Activated effector memory CD4-positive, alpha-beta T cell treated with anti-CD3 and anti-CD28 coated beads, Interleukin-2, amount 50 U/mL, for 16 hours (primary cell): Measurements from ENCODE around the gene PBX4.
"Not testable (repeated sequence)": the region's sequence is repeated elsewhere in the genome, so short reads cannot be mapped to it uniquely, and the experiment has no call there.

Experiments
- DNase-seq: peaks from one replicate; pipeline ENCODE4 v3.0.0-alpha.2; 2020

Gene PBX4

DNA sequence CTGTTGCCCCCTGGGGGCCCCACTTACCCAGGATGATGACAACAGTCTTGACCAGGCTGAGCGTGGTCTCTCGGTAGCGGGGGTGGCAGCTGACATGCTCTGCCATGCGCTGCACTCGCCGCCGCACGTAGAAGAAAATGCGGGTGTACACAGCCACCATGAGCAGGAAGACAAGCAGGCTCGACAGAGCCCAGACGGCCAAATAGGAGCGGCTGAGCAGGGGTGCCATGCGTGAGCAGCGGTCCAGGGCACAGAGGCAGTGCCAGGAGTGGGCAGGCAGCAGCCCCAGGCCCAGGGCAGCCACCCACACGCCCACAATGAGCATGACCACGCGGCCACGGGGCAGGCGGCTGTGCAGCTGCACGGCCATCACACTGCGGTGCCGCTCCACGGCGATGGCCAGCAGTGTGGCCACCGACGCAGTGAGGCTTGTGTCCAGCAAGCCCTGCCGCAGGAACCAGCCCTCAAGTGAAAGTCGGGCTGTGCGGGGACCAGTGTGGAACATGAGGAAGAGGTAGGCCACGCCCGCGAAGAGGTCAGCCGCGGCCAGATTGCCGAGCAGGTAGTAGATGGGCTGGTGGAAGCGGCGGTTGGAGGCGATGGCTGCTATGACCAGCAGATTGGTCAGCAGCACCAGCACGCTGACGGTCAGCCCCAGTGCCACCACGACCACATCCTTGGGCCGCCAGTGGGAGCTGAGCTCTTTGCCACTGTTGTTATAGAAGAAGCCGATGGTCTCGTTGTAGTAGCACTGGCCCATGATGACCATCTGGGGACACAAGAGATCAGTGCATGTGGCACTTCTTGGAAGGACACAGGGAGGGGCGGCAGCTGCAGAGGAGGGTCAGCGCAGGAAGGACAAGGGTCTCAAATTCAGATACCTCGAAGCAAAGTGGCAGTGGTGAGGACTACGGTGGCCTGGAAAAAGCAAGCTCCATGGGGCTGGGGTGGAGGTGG is 8.3 kb upstream of the PBX4 start:
- no peak for DNase-seq

DNA sequence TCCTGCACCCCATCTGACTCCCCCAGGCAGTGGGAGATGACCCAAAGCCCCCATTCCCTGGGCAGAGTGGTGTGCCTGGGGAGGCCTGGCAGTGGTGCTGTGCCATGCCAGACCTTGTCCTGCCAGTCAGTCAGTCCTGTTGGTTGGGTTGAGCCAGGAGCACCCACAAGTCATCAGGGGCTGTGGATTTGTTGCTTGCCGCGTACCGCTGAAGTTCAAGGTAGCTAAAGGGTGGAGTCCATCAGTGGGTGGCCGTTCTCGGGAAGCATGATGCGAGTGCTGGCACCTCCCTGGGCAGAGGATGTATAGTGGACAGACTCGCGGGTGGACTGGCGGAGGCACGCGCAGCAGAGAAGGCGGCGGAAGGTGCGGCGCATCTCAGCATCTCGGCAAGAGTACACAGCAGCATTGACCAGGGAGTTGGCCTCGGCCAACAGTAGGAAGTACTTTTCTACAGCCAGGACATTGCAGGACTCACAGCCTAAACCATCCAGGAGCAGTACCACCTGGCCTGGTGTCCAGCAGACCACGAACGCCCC is 5.6 kb upstream of the PBX4 start:
- no peak for DNase-seq

DNA sequence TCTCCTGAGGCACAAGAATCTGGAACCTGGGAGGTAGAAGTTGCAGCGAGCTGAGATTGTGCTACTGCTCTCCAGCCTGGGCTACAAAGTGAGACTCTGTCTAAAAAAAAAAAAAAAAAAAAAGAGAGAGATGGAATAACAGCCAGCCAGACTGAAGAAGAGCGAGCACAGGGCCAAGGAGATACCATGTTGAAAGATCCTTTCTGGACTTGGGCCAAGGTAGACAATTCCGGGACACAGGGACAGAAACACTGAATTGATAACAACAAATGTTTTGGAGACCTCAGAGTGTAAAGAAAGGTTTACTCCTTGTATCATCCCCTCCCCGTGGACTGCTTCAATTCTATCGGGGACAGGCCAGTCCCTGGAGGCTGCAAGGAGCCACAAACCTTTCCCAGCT is 4.9 kb upstream of the PBX4 start:
- no peak for DNase-seq

DNA sequence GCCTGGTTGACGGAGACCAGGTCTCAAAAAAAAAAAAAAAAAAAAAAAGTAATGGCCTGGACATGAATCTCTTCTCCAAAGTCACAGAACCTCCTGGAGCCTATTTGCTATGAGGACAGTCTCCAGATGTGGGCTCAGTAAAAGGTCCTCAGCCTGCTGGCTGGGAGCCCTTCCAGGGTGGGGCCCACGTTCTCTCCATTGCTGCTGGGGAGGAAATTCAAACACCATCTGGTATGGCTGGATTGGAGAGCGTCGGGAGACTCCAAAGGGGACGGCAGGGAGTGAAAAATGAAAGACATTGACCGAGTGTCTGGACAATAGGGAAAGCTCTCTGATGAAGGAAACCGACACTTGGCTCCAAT is 1.3 kb upstream of the PBX4 start:
- DNase-seq: no peak

DNA sequence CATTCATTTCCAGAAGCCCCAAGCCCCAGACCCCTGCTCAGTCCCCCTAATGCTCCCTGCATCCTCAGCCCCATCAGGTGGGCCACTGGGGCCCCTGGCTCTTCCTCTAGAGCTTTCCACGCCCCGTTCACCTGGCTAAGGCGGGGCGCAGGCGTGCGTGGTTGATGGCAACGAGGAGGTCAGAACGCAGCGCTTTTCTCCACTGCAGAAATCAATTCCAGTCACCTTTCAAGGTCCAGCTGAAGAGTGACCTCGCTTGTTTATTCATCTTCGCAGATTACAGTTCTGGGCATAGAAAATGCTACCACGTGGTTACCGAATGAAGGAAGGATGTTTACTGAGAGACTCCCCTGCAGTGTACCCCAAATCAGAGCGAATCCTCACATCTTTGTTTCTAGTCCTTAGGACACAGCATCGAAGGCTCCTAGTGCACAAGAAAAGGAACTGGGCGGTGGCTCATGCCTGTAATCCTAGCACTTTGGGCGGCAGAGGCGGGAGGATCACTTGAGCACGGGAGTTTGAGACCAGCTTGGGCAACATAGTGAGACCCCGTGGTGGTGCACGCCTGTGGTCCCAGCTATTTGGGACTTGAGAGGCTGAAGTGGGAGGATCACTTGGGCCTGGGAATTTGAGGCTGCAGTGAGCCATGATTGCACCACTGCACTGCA is 828 bp upstream of the PBX4 start:
- no peak for DNase-seq

DNA sequence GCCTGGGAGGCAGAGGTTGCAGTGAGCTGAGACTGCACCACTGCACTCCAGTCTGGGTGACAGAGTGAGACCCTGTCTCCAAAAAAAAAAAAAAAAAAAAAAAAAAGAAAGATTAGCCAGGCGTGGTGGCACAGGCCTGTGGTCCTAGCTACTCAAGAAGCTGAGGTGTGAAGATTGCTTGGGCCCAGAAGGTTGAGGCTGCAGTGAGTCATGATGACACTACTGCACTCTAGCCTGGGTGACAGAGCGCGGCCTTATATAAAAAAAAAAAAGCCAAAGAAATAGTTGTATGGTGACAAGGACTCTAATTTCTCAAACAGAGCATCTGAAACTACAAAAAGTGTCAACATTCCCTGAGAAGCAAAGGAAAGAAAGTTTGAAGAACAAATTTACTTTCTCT is 3.4 kb downstream of the PBX4 start:
- peak; percentile 74 for DNase-seq

DNA sequence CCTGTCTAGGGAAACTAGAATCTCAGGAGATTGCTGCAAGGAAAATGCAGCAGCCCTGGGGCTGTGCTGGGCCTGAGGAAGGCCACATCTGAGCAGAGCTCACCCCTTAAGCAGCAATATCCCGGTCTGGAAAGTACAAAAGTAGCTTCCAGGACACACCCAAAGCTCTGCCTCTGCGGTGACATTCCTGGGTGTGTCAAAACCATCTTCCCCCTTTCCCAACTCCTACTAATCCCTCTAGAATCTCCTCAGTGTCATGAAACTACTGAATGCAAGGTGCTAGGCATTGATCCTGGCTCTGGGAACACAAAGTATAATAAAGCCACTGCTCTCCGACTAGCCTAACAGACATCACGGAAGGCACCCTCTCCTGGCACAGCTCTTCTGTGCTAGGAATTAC is 5.0 kb downstream of the PBX4 start:
- DNase-seq: no peak

DNA sequence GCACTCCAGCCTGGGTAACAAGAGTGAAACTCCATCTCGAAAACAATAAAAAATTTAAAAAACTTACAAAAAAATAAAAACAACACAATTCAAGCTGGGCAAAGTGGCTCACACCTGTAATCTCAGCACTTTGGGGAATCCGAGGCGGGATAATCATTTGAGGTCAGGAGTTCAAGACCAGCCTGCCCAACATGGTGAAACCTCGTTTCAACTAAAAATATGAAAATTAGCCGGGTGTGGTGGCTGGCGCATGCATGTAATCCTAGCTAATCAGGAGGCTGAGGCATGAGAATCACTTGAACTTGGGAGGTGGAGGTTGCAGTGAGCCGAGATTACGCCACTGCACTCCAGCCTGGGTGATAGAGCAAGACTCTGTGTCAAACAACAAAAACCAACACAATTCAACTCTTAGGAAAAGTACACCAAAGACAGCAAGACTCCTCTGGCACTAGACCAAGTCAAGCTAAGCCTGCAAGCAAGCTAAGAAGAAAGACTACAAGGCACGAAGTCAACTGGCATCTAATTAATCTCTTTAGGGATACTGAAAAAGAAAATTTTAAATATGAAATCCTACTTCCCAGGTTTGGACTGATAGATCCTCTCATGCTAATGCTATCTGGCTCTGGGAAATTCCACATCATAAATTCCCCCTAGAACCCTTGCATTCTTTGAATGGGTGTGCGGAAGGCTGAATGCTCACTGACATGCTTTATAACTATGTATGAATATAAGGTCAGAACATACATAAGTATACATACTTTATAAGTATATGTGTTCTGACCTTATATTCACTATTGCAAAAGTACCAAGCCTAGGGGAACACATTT is 7.9 kb downstream of the PBX4 start:
- DNase-seq: no peak

DNA sequence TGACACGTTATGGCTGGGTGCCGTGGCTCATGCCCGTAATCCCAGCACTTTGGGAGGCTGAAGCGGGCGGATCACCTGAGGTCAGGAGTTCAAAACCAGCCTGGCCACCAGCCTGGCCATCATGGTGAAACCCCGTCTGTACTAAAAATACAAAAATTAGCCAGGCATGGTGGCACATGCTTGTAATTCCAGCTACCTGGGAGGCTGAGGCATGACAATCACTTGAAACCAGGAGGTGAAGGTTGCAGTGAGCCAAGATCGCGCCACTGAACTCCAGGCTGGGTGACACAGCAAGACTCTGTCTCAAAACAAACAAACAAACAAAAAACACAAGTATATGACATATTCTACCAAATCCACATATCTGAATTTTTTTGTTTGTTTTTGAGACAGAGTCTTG is 11.8 kb downstream of the PBX4 start:
- not testable (repeated sequence) for DNase-seq

DNA sequence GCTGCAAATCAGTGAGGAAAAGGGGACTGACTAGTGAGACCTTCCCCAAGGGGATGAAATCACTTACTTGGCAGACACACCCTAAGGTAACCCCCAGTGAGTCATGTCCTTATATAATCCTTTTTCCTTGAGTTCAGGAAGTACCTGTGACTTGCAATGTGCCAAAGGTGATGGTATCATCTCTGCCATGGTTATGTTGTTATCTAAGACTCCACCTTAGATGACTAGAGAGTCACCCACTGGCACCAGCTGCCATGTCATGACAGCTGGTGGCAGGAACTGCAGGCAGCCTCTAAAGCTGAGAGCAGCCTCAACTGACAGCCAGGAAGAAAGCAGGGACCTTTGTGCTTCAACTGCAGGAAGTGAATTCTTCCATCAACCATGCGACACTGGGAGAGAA is 12.5 kb downstream of the PBX4 start:
- DNase-seq: peak; percentile 80

DNA sequence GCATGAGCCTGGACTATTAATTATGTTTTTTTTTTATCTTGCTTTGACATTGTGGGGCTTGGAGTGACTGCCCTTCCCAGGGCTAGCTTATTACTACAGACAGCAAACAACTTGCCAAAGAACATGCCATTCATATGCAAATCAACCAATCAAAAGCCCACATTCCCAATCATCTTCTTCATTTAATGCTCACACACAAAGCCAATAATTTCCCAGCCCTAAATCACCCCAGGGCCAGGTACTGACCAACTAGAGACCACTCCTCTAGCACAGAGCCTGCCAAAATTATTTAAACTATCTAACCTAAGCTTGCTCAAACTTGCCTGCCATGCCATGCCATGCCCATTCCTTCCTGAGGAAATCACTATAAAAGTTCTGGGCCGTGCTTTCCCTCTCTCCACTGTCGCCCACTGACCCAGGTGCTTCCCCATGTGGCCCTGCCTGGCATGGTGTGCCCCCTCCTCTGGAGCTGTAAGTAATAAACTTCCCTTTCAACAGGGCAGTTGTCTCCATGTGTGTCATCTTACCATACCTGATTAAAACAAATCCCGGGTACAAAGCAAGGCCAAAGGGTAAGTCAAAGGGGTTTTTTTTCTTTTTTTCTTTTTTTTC is 15.7 kb downstream of the PBX4 start:
- no peak for DNase-seq

DNA sequence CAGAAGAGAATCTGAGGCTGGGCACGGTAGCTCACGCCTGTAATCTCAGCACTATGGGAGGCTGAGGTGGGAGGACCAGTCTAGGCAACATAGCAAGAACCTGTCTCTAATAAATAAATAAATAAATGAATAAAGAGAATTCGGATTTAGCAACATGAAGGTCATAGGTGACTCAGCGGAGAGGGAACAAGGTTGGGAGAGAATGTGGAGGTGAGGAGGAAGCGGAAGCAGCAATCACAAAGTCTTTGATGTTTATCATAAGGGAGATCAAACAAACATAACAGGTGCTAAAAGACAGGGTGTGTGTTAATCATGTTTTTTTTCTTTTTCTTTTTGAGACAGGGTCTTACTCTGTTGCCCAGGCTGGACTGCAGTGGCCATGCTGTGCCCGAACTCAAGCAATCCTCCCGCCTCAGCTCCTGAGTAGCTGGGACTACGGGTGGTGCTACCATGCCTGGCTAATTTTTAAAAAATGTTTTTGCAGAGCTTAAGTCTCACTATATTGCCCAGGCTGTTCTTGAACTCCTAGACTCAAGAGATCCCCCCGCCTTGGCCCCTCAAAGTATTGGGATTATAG is 16.3 kb downstream of the PBX4 start:
- DNase-seq: peak; percentile 78

DNA sequence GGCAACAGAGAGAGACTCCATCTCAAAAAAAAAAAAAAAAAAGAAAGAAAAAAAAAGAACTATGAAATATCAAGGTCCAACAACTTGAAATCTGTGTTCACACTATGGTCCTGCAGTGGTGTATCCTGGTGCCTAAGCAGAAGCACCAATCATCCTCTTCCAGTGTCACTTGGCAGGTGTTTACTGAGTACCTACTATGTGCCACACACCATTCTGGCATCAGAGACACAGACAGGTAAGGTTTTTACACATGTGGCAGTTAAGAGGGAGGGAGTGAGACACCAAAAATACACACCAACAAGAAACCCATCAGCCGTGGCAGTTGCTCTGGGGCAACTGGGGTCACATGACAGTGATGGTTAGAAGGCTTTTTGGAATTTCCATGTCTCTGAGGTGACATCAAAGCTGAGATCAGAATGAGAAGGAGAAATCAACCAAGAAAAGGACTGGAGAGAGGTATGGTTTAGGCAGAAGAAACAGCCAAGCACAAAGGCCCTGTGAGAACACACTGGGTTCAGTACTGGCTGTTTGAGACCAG is 17.6 kb downstream of the PBX4 start:
- DNase-seq: no peak

DNA sequence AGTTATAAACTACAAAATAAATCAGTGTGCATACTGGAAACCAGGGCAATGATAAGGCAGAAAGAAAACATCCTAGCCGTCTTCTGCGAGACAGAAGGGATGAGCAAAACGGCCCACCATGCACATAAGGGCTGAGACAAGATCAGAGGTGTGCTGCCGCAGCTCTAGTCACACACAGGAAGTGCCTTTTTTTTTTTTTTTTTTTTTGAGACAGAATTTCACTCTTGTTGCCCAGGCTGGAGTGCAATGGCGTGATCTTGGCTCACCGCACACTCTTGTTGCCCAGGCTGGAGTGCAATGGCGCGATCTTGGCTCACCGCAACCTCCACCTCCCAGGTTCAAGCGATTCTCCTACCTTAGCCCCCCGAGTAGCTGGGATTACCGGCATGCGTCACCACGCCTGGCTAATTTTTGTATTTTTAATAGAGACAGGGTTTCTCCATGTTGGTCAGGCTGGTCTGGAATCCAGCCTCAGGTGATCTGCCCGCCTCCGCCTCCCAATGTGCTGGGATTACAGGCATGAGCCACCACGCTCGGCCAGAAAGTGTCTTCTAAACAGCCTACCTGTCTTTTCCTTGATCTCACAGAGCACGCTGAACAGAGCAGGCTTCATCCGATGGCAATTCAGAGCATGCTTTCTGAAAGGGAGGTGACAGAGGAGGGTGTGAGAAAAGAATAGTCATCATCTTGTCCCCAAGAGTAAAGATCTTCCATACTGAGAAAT is 19.6 kb downstream of the PBX4 start:
- peak; percentile 84 for DNase-seq

DNA sequence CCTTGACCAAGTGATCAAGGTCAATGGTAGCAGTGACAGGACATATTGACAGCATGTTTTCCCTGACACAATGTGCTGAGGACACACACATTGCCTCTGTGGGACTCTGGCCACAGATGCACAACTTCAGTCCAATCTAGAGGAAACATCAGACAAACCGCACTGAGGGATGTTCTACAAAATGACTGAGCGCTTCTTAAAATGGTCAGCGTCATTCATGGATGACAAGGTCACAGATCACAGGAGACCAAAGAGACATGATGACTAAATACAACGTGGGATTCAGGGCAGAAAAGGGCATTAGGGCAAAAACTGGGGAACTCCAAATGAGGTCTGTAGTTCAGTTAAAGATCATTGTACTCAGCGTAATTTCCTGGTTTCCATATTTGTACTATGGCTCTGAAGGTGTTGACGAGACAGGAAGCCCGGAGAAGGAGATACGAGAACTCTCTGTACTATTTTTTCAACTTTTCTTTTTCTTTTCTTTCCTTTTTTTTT is 20.6 kb downstream of the PBX4 start:
- peak; percentile 77 for DNase-seq

DNA sequence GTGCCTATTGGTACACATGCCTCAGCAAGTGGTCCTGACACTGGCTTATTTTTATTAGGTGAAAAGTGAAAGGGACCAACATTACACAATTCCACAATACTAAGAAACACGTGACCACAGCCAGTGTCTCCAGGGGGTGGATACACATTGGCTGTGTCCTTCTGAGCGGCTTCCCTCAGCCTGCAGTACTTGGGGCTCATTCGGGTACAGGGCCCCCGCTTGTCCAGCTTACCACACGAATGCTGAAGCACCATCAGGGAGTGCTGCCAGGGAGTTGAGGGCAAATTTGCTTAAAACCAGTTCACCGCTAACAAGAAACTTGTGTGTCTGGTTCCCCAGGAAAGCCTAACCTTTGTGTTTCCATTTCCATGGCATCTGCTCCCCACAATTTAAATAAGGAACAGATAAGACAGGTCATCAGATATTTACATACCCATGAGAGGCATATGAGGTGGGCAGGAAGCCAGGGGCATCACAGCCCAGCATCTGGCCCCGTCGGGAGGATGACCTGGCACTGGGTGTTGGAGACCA is 23.3 kb downstream of the PBX4 start:
- no peak for DNase-seq

DNA sequence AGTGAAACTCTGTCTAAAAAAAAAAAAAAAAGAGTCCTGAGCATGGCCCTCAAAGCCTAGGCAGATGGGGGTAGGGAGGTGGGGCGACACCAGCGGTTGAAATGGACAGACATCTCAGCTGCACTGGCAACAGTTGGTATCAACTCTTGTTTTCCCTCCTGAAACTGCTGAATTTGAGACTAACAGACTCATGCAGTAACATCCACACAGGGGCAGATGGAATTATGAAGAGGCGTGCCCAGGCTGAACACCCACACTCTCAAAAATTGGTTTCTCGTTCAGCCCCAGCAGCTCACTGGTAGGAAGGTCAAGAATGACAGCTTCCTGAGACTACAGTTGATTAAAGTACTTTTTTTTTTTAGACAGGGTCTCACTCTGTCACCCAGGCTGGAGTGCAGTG is 24.1 kb downstream of the PBX4 start:
- no peak for DNase-seq

DNA sequence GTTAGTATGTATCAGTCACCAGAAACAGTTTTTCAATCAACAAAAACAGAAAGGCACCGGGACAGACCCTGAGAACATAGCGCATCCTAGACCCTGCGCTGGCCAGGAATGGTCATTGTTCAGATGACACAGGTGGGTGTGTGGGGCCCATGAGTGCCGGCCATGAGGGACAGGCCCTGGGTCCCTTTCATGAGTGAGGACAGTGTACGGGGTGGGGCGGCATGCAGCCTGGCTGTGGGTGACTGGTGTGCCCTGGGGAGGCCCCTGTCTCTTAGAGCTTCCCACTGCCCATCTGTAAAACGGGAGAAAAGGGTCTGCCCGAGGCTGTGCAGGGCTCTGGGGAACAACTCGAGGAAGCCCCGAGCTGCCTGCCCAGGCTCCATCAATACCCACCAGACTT is 25.8 kb downstream of the PBX4 start:
- DNase-seq: no peak

DNA sequence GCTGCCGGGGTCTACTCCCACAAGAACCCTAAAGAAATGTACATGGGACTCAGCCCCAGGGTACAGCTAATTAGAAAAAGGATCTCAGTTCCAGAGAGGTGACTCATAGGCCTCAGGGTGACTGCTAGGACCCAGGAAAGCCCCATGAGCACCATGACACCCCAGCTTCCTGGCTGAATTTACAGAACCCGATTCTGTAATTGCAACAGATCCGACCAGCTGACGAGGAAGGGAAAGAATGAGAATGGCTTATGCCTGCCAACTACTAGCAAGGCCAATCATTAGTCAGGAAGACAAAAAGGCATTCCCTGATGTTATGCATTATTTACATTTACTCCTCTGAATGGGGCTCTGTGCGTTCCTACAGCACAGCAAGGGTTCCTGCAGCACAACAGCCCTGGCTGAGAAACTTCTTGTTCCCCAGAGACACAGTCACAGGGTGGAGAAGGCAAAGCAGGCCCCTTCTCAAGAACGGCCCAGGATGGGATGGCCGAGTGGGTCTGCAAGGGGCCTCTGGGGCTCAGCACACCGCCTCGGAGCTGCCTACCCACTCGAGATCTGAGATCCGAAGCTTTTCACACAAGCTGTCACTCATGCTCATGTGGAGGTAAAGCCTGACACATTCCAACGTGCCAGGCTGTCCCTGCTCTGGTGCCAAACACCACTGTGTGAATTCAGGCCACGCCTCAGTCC is 27.2 kb downstream of the PBX4 start:
- peak; percentile 89 for DNase-seq

DNA sequence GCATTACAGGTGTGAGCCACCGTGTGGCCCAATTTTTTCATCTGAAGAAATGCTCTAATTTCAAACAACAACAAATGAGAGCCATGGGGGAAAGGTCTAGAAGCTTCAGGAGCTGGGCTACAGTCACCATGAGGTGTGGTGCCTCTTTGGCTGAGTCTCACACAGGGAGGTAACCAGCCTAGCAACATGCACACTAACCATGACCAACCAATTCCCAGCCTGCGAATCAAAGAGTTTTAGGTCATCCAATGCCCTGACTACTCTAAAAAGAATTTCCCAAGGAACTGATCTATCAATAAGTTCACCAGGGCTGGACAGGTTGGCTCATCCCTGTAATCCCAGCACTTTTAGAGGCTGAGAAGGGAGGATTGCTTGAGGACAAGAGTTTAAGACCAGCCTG is 29.9 kb downstream of the PBX4 start:
- DNase-seq: no peak
